HCT116 (cell line): ENCODE results near the gene ADARB2. TPM values are rescaled to one million over a fixed set of nuclear protein-coding genes. Genes with fewer than 3 reads are reported as not detected.

Experiments used
- ATAC-seq: fragments of 200-7000 bp; cut with Tn5 transposase; 2 replicates; pipeline ENCODE4 v1.9.1; 2020; ENCODE audit warnings: mild to moderate bottlenecking, moderate library complexity
- BruUV-seq: library from RNA; stranded (reverse); fragments of 400-500 nt; replicated peaks from 2 replicates; lab custom pipeline; 2021; lab: Mats Ljungman, UMichigan
- CTCF ChIA-PET: fragments of 300-600 bp; sonication (Branson Sonifier 250); formaldehyde crosslinking; loops from one replicate; lab custom pipeline; 2021; ENCODE audit warnings: antibody characterized with exemption; lab: Charles Lee
- POLR2A ChIA-PET: fragments of 300-600, 350-600 bp; sonication (Branson Sonifier 250); formaldehyde crosslinking; loops from one replicate; lab custom pipeline; 2021; ENCODE audit warnings: antibody characterized with exemption; lab: Charles Lee
- RAD21 ChIA-PET, 2 experiments: fragments of 300-600 bp; sonication (Branson Sonifier 250); formaldehyde crosslinking; loops; one replicate each; lab custom pipeline; 2023; ENCODE audit warnings: low total read pairs in 2 of 2; ENCODE audit not compliant: uncharacterized antibody in 2 of 2, unreplicated experiment in 2 of 2, low non-redundant PET in 1 of 2; lab: Charles Lee
- DNase-seq: peaks from one replicate; pipeline ENCODE4 v3.0.0-alpha.2; 2010; ENCODE audit warnings: low read depth, low spot score
- H2AFZ ChIP-seq: fragments of 200-600 bp; shearing (Covaris generic), sonication (generic); 2 replicates; pipeline ENCODE4 v1.6.1; 2017; ENCODE audit warnings: low read depth, mixed run types, mixed read lengths, antibody characterized with exemption, low read length; ENCODE audit not compliant: poor library complexity, severe bottlenecking
- H3K27ac ChIP-seq: 2 replicates; pipeline ENCODE4 v1.5.1; 2012; ENCODE audit warnings: low read depth, low read length
- H3K27me3 ChIP-seq: fragments of 200-600 bp; sonication (generic); 2 replicates; pipeline ENCODE4 v1.6.1; 2016; ENCODE audit warnings: mixed run types, low read length, mixed read lengths; ENCODE audit not compliant: insufficient read depth
- H3K36me3 ChIP-seq, 2 experiments: fragments of 200-500 bp in 1 of 2; fragments of 200-600 bp in 1 of 2; sonication (Bioruptor generic) in 1 of 2; sonication (generic) in 1 of 2; 2 replicates each; pipeline versions ENCODE4 v1.5.1 to v1.6.1; 2014 to 2016; ENCODE audit warnings: low read length in 2 of 2, inconsistent platforms in 1 of 2, mixed read lengths in 1 of 2, mixed run types in 1 of 2; ENCODE audit not compliant: insufficient read depth in 2 of 2, control insufficient read depth in 1 of 2
- H3K4me1 ChIP-seq, 2 experiments: fragments of 200-600 bp in 1 of 2; sonication (generic) in 1 of 2; 2 replicates each; pipeline versions ENCODE4 v1.5.1 to v1.6.1; 2012 to 2017; ENCODE audit warnings: low read length in 2 of 2, inconsistent platforms in 1 of 2, mild to moderate bottlenecking in 1 of 2, mixed read lengths in 1 of 2, mixed run types in 1 of 2, moderate library complexity in 1 of 2; ENCODE audit not compliant: insufficient read depth in 2 of 2, control insufficient read depth in 1 of 2
- H3K4me2 ChIP-seq: fragments of 200-600 bp; sonication (generic); 2 replicates; pipeline ENCODE4 v1.6.1; 2017; ENCODE audit warnings: mixed run types, low read length, mixed read lengths
- H3K4me3 ChIP-seq, 2 experiments: fragments of 200-600 bp in 1 of 2; sonication (generic) in 1 of 2; replicated peaks in 1 of 2; 2 replicates each; pipeline ENCODE4 v1.5.1; 2011 to 2016; ENCODE audit warnings: low read length in 2 of 2, control low read depth in 1 of 2, low read depth in 1 of 2, mild to moderate bottlenecking in 1 of 2, mixed read lengths in 1 of 2, mixed run types in 1 of 2
- H3K79me2 ChIP-seq: fragments of 200-600 bp; sonication (generic); 2 replicates; pipeline ENCODE4 v1.6.1; 2017; ENCODE audit warnings: mild to moderate bottlenecking, mixed run types, low read length, moderate library complexity, mixed read lengths; ENCODE audit not compliant: insufficient read depth
- H3K9ac ChIP-seq: fragments of 200-600 bp; sonication (generic); 2 replicates; pipeline ENCODE4 v1.6.1; 2016; ENCODE audit warnings: low read length, mixed read lengths
- H3K9me2 ChIP-seq: fragments of 200-600 bp; sonication (generic), shearing (Covaris generic); 2 replicates; pipeline ENCODE4 v1.6.1; 2017; ENCODE audit warnings: mixed run types, mild to moderate bottlenecking, moderate library complexity; ENCODE audit not compliant: insufficient read depth
- H3K9me3 ChIP-seq, 2 experiments: fragments of 200-500 bp in 1 of 2; fragments of 200-600 bp in 1 of 2; sonication (Bioruptor generic) in 1 of 2; sonication (generic) in 1 of 2; 2 replicates each; pipeline ENCODE4 v1.6.1; 2014 to 2017; ENCODE audit warnings: low read length in 2 of 2, mixed read lengths in 2 of 2, inconsistent platforms in 1 of 2, low read depth in 1 of 2, mild to moderate bottlenecking in 1 of 2, mixed run types in 1 of 2, moderate library complexity in 1 of 2; ENCODE audit not compliant: control insufficient read depth in 1 of 2, insufficient read depth in 1 of 2
- H4K20me1 ChIP-seq: fragments of 200-600 bp; sonication (generic), shearing (Covaris generic); 2 replicates; pipeline ENCODE4 v1.6.1; 2017; ENCODE audit warnings: mixed run types, mild to moderate bottlenecking, moderate library complexity; ENCODE audit not compliant: insufficient read depth
- JUND ChIP-seq: IDR thresholded peaks from 2 replicates; pipeline ENCODE4 v1.6.1; 2012
- POLR2AphosphoS5 ChIP-seq: IDR thresholded peaks from 2 replicates; pipeline ENCODE4 v1.6.1; 2011; ENCODE audit warnings: mild to moderate bottlenecking, low read depth, low read length, moderate library complexity
- RAD21 ChIP-seq: IDR thresholded peaks from 2 replicates; pipeline ENCODE4 v1.6.1; 2012; ENCODE audit warnings: low read depth, mild to moderate bottlenecking
- REST ChIP-seq: IDR thresholded peaks from 2 replicates; pipeline ENCODE4 v1.6.1; 2012; ENCODE audit warnings: low read depth
- SRF ChIP-seq: IDR thresholded peaks from 2 replicates; pipeline ENCODE4 v1.6.1; 2012; ENCODE audit warnings: low read depth
- TCF7L2 ChIP-seq: IDR thresholded peaks from 2 replicates; pipeline ENCODE4 v1.7.0; 2011; ENCODE audit warnings: borderline replicate concordance, inconsistent platforms; ENCODE audit not compliant: insufficient read depth, insufficient read length; ENCODE audit errors: extremely low read depth
- ZNF274 ChIP-seq: fragments of 200-500 bp; sonication (Bioruptor generic); IDR thresholded peaks from 2 replicates; pipeline ENCODE4 v1.6.1; 2014; ENCODE audit warnings: mild to moderate bottlenecking, low read depth, low read length, inconsistent platforms
- intact Hi-C: fragments of 100-400 bp; cut with micrococcal nuclease; formaldehyde crosslinking; loops from 2 replicates; pipeline ENCODE4 v1.10.0; 2022
- total RNA-seq: library from RNA; stranded (reverse); gene quantifications from one replicate; pipeline ENCODE4 v1.2.1, GENCODE V29; 2021; ENCODE audit not compliant: unreplicated experiment

Gene ADARB2
- total RNA-seq, 1 experiment from 2014 or later: not detected

GRCh38 chr10:1153251-1153763 is 584.0 kb downstream of the ADARB2 start (continued):
- no peak for TF ChIP-seq REST
- TF ChIP-seq ZNF274: no peak
- TF ChIP-seq TCF7L2: no peak
- no peak for TF ChIP-seq POLR2AphosphoS5
- no peak for TF ChIP-seq SRF
- TF ChIP-seq, all 23 proteins: peak for 0

GRCh38 chr10:1152386-1153250 is 584.7 kb downstream of the ADARB2 start:
- no peaks in the 10 kb centered on the region for H3K36me3 ChIP-seq
- no peaks in the 10 kb centered on the region for H3K9me3 ChIP-seq
- H3K9me2 ChIP-seq: no peaks in the 10 kb centered on the region
- H3K27ac ChIP-seq: no peak overlapping the region
- BruUV-seq: no TSS peak
- peaks cover 3% of the 10 kb centered on the region; the same call in 1 of the 2 replicates for H3K27me3 ChIP-seq
- ATAC-seq: no peak
- H3K4me1 ChIP-seq: no peaks in the 10 kb centered on the region; a peak in 1 of 4 replicates
- RAD21 ChIA-PET: no interaction called here
- TF ChIP-seq RAD21 (no peak), JUND (no peak), POLR2AphosphoS5 (no peak)
- H4K20me1 ChIP-seq: no peaks in the 10 kb centered on the region
- CTCF ChIA-PET: no interaction called here
- no peak for DNase-seq
- no peak overlapping the region for H3K9ac ChIP-seq
- no peak overlapping the region for H3K4me2 ChIP-seq
- H3K79me2 ChIP-seq: no peaks in the 10 kb centered on the region
- H2AFZ ChIP-seq: no peak overlapping the region
- POLR2A ChIA-PET: no interaction called here
- intact Hi-C loops: no loop called here
- no peak overlapping the region for H3K4me3 ChIP-seq
